Mesenchymal stem cell (in vitro differentiated cells and primary cell): Measurements from ENCODE around the gene HIVEP2.

ENCODE experiments used
- DNase-seq: peaks from one replicate; pipeline ENCODE4 v3.0.0-alpha.2; 2013
- H2AFZ ChIP-seq: one replicate; pipeline ENCODE4 v1.6.1; 2013; ENCODE audit warnings: low read depth, mild to moderate bottlenecking, control low read depth, inconsistent platforms, low read length, moderate library complexity
- H2AK5ac ChIP-seq: 2 replicates; pipeline ENCODE4 v1.6.1; 2013; ENCODE audit warnings: low read length, moderate library complexity, mild to moderate bottlenecking, inconsistent platforms; ENCODE audit not compliant: severe bottlenecking
- H2BK120ac ChIP-seq: one replicate; pipeline ENCODE4 v1.6.1; 2013; ENCODE audit warnings: low read depth, mild to moderate bottlenecking, inconsistent platforms, low read length, moderate library complexity
- H2BK12ac ChIP-seq, 2 experiments: one replicate each; pipeline ENCODE4 v1.6.1; 2013; ENCODE audit warnings: inconsistent platforms in 2 of 2, low read length in 2 of 2, mild to moderate bottlenecking in 2 of 2, moderate library complexity in 2 of 2, control low read depth in 1 of 2
- H2BK15ac ChIP-seq: one replicate; pipeline ENCODE4 v1.6.1; 2013; ENCODE audit warnings: mild to moderate bottlenecking, low read depth, inconsistent platforms; ENCODE audit not compliant: poor library complexity, severe bottlenecking
- H2BK5ac ChIP-seq: 2 replicates; pipeline ENCODE4 v1.6.1; 2013; ENCODE audit warnings: low read depth, mild to moderate bottlenecking, low read length, control low read depth, inconsistent platforms; ENCODE audit not compliant: poor library complexity, severe bottlenecking
- H3K14ac ChIP-seq, 2 experiments: one replicate each; pipeline ENCODE4 v1.6.1; 2013; ENCODE audit warnings: inconsistent platforms in 2 of 2, low read length in 2 of 2, control low read depth in 1 of 2, mild to moderate bottlenecking in 1 of 2, moderate library complexity in 1 of 2
- H3K18ac ChIP-seq, 2 experiments: one replicate each; pipeline ENCODE4 v1.6.1; 2013; ENCODE audit warnings: inconsistent platforms in 2 of 2, low read length in 2 of 2, control low read depth in 1 of 2, low read depth in 1 of 2, mild to moderate bottlenecking in 1 of 2
- H3K23ac ChIP-seq, 2 experiments: one replicate each; pipeline ENCODE4 v1.6.1; 2013; ENCODE audit warnings: inconsistent platforms in 2 of 2, low read length in 2 of 2, mild to moderate bottlenecking in 2 of 2, moderate library complexity in 2 of 2, control low read depth in 1 of 2
- H3K27ac ChIP-seq: 2 replicates; pipeline ENCODE4 v1.5.1; 2013; ENCODE audit warnings: mild to moderate bottlenecking, moderate library complexity, low read length, control low read depth, inconsistent platforms; ENCODE audit not compliant: poor library complexity, severe bottlenecking
- H3K27me3 ChIP-seq, 2 experiments: 2 replicates each; pipeline versions ENCODE4 v1.6.1 to v1.7.0; 2013; ENCODE audit warnings: low read length in 2 of 2, mild to moderate bottlenecking in 2 of 2, moderate library complexity in 2 of 2, control low read depth in 1 of 2, inconsistent platforms in 1 of 2; ENCODE audit not compliant: control insufficient read depth in 1 of 2, insufficient read depth in 1 of 2
- H3K36me3 ChIP-seq, 2 experiments: 2 replicates each; pipeline versions ENCODE4 v1.6.1 to v1.7.0; 2013; ENCODE audit warnings: low read length in 2 of 2, control low read depth in 1 of 2, inconsistent platforms in 1 of 2, low read depth in 1 of 2, mild to moderate bottlenecking in 1 of 2; ENCODE audit not compliant: insufficient read depth in 2 of 2, control insufficient read depth in 1 of 2
- H3K4ac ChIP-seq, 2 experiments: one replicate each; pipeline ENCODE4 v1.6.1; 2013; ENCODE audit warnings: inconsistent platforms in 2 of 2, low read length in 2 of 2, mild to moderate bottlenecking in 2 of 2, moderate library complexity in 2 of 2, control low read depth in 1 of 2, low read depth in 1 of 2
- H3K4me1 ChIP-seq: 2 replicates; pipeline ENCODE4 v1.6.1; 2013; ENCODE audit warnings: low read depth, low read length, control low read depth; ENCODE audit not compliant: control insufficient read depth, insufficient read depth
- H3K4me2 ChIP-seq: 2 replicates; pipeline ENCODE4 v1.6.1; 2013; ENCODE audit warnings: low read length, mild to moderate bottlenecking, inconsistent platforms; ENCODE audit not compliant: poor library complexity, severe bottlenecking
- H3K4me3 ChIP-seq, 2 experiments: 2 replicates each; pipeline versions ENCODE4 v1.5.1 to v1.7.0; 2013; ENCODE audit warnings: low read length in 2 of 2, mild to moderate bottlenecking in 2 of 2, control low read depth in 1 of 2, low read depth in 1 of 2; ENCODE audit not compliant: insufficient read depth in 1 of 2
- H3K79me1 ChIP-seq: replicated peaks from 2 replicates; pipeline ENCODE4 v1.6.1; 2013; ENCODE audit warnings: mild to moderate bottlenecking, control low read depth, low read length, inconsistent platforms; ENCODE audit not compliant: poor library complexity, severe bottlenecking
- H3K9ac ChIP-seq: 2 replicates; pipeline ENCODE4 v1.7.0; 2013; ENCODE audit warnings: mild to moderate bottlenecking, low read length, moderate library complexity
- H3K9me3 ChIP-seq: 2 replicates; pipeline ENCODE4 v1.7.0; 2013; ENCODE audit warnings: mild to moderate bottlenecking, low read length; ENCODE audit not compliant: control insufficient read depth
- H4K8ac ChIP-seq: one replicate; pipeline ENCODE4 v1.6.1; 2013; ENCODE audit warnings: inconsistent platforms, mild to moderate bottlenecking, low read length, moderate library complexity
- H4K91ac ChIP-seq: one replicate; pipeline ENCODE4 v1.6.1; 2013; ENCODE audit warnings: mild to moderate bottlenecking, low read length, inconsistent platforms
- WGBS: methylation state at CpG from one replicate; pipeline ENCODE4 v1.1.7; 2013; ENCODE audit warnings: mixed read lengths; 5-methylcytosine and 5-hydroxymethylcytosine counted together

Gene HIVEP2

GRCh38 chr6:142968601-142969000 is 23.6 kb upstream of the HIVEP2 start:
- Histone ChIP-seq H3K4me2 (no peak overlapping the region), H3K9me3 (no peaks in the 10 kb centered on the region), H2BK12ac (no peak overlapping the region), H3K9ac (no peak overlapping the region), H3K79me1 (no peaks in the 10 kb centered on the region), H3K18ac (no peak overlapping the region), H3K23ac (no peak overlapping the region), H3K4me3 (no peak overlapping the region), H3K27ac (no peak overlapping the region), H3K36me3 (no peaks in the 10 kb centered on the region), H2BK120ac (no peak overlapping the region), H2AK5ac (no peak overlapping the region), H2AFZ (no peak overlapping the region), H3K4ac (no peak overlapping the region), H2BK5ac (no peak overlapping the region), H3K14ac (no peak overlapping the region), H3K27me3 (no peaks in the 10 kb centered on the region), H2BK15ac (no peak overlapping the region), H4K8ac (no peak overlapping the region), H3K4me1 (no peaks in the 10 kb centered on the region), H4K91ac (no peak overlapping the region)
- DNase-seq, result no peak

- H3K4me3 ChIP-seq, result no peak overlapping the region
- H3K18ac ChIP-seq, result no peak overlapping the region
- H3K27ac ChIP-seq, result no peak overlapping the region
- no peak overlapping the region for H2BK5ac ChIP-seq
- no peak overlapping the region for H4K91ac ChIP-seq
- H3K27me3 ChIP-seq, result no peaks in the 10 kb centered on the region
- DNase-seq, result no peak
- H4K8ac ChIP-seq, result no peak overlapping the region
- no peak overlapping the region for H2AK5ac ChIP-seq
- no peaks in the 10 kb centered on the region for H3K4me1 ChIP-seq
- no peak overlapping the region for H2BK15ac ChIP-seq
- H2AFZ ChIP-seq, result no peak overlapping the region
- H2BK120ac ChIP-seq, result no peak overlapping the region
- no peaks in the 10 kb centered on the region for H3K9me3 ChIP-seq
- no peak overlapping the region for H3K14ac ChIP-seq
- no peaks in the 10 kb centered on the region for H3K79me1 ChIP-seq
- 96% methylated on average over 1 of the region's 1 CpG for WGBS
- no peaks in the 10 kb centered on the region for H3K36me3 ChIP-seq
- no peak overlapping the region for H3K4me2 ChIP-seq
- no peak overlapping the region for H2BK12ac ChIP-seq
- H3K23ac ChIP-seq, result no peak overlapping the region
- H3K4ac ChIP-seq, result no peak overlapping the region
- no peak overlapping the region for H3K9ac ChIP-seq
These were observed 21.3 kb upstream of the HIVEP2 start for GRCh38 chr6:142966294-142966693.

- no peak overlapping the region for H4K91ac ChIP-seq
- no peaks in the 10 kb centered on the region for H3K4me1 ChIP-seq
- no peak overlapping the region for H2AFZ ChIP-seq
- no peak overlapping the region for H3K23ac ChIP-seq
- H3K4me2 ChIP-seq, result no peak overlapping the region
- H3K9me3 ChIP-seq, result no peaks in the 10 kb centered on the region
- H2BK120ac ChIP-seq, result no peak overlapping the region
- no peak overlapping the region for H2AK5ac ChIP-seq
- no peaks in the 10 kb centered on the region for H3K79me1 ChIP-seq
- no peak overlapping the region for H3K4ac ChIP-seq
- H2BK15ac ChIP-seq, result no peak overlapping the region
- H3K27me3 ChIP-seq, result no peaks in the 10 kb centered on the region
- H3K14ac ChIP-seq, result no peak overlapping the region
- DNase-seq, result no peak
- no peak overlapping the region for H3K9ac ChIP-seq
- H2BK5ac ChIP-seq, result no peak overlapping the region
- no peak overlapping the region for H3K27ac ChIP-seq
- H2BK12ac ChIP-seq, result no peak overlapping the region
- 85% methylated on average over 1 of the region's 1 CpG for WGBS
- H3K18ac ChIP-seq, result no peak overlapping the region
- H3K36me3 ChIP-seq, result no peaks in the 10 kb centered on the region
- no peak overlapping the region for H4K8ac ChIP-seq
- H3K4me3 ChIP-seq, result no peak overlapping the region
These were observed 20.2 kb upstream of the HIVEP2 start for GRCh38 chr6:142965164-142965563.

GRCh38 chr6:142960098-142960497 is 15.1 kb upstream of the HIVEP2 start:
- Histone ChIP-seq H4K8ac (no peak overlapping the region), H3K14ac (no peak overlapping the region)
- DNase-seq, result peak; percentile 23

More at GRCh38 chr6:142960098-142960497, 15.1 kb upstream of the HIVEP2 start:
- H2AFZ ChIP-seq, result no peak overlapping the region
- H3K23ac ChIP-seq, result no peak overlapping the region
- H3K9me3 ChIP-seq, result no peaks in the 10 kb centered on the region
- no peaks in the 10 kb centered on the region for H3K36me3 ChIP-seq
- no peak overlapping the region for H3K4me2 ChIP-seq
- H3K4ac ChIP-seq, result no peak overlapping the region
- H3K27me3 ChIP-seq, result no peaks in the 10 kb centered on the region
- no peak overlapping the region for H3K4me3 ChIP-seq
- H3K9ac ChIP-seq, result no peak overlapping the region
- H2BK15ac ChIP-seq, result no peak overlapping the region
- no peak overlapping the region for H4K91ac ChIP-seq
- H3K4me1 ChIP-seq, result no peaks in the 10 kb centered on the region
- no peak overlapping the region for H2AK5ac ChIP-seq
- no peak overlapping the region for H3K27ac ChIP-seq
- H2BK12ac ChIP-seq, result no peak overlapping the region
- H2BK120ac ChIP-seq, result no peak overlapping the region
- no peaks in the 10 kb centered on the region for H3K79me1 ChIP-seq
- no peak overlapping the region for H2BK5ac ChIP-seq
- H3K18ac ChIP-seq, result no peak overlapping the region
